HUES48 (cell line): ENCODE results near the gene ANKK1.

Experiments
- H3K27ac ChIP-seq: one replicate; pipeline ENCODE4 v1.7.0; 2013; ENCODE audit warnings: low read depth, low read length, inconsistent platforms
- H3K27me3 ChIP-seq: 2 replicates; pipeline ENCODE4 v1.6.1; 2013; ENCODE audit warnings: mild to moderate bottlenecking, low read length; ENCODE audit not compliant: control insufficient read depth, insufficient read depth
- H3K36me3 ChIP-seq: 2 replicates; pipeline ENCODE4 v1.6.1; 2013; ENCODE audit warnings: low read length; ENCODE audit not compliant: control insufficient read depth, insufficient read depth
- H3K4me1 ChIP-seq: 2 replicates; pipeline ENCODE4 v1.6.1; 2013; ENCODE audit warnings: mild to moderate bottlenecking, low read length; ENCODE audit not compliant: control insufficient read depth, insufficient read depth
- H3K4me3 ChIP-seq: 2 replicates; pipeline ENCODE4 v1.5.1; 2013; ENCODE audit warnings: mild to moderate bottlenecking, low read depth, low read length
- H3K9ac ChIP-seq: 2 replicates; pipeline ENCODE4 v1.6.1; 2013; ENCODE audit warnings: mild to moderate bottlenecking, low read depth, low read length, moderate library complexity
- H3K9me3 ChIP-seq: 2 replicates; pipeline ENCODE4 v1.6.1; 2013; ENCODE audit warnings: low read length; ENCODE audit not compliant: control insufficient read depth, insufficient read depth

Gene ANKK1, protein sequence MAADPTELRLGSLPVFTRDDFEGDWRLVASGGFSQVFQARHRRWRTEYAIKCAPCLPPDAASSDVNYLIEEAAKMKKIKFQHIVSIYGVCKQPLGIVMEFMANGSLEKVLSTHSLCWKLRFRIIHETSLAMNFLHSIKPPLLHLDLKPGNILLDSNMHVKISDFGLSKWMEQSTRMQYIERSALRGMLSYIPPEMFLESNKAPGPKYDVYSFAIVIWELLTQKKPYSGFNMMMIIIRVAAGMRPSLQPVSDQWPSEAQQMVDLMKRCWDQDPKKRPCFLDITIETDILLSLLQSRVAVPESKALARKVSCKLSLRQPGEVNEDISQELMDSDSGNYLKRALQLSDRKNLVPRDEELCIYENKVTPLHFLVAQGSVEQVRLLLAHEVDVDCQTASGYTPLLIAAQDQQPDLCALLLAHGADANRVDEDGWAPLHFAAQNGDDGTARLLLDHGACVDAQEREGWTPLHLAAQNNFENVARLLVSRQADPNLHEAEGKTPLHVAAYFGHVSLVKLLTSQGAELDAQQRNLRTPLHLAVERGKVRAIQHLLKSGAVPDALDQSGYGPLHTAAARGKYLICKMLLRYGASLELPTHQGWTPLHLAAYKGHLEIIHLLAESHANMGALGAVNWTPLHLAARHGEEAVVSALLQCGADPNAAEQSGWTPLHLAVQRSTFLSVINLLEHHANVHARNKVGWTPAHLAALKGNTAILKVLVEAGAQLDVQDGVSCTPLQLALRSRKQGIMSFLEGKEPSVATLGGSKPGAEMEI

DNA sequence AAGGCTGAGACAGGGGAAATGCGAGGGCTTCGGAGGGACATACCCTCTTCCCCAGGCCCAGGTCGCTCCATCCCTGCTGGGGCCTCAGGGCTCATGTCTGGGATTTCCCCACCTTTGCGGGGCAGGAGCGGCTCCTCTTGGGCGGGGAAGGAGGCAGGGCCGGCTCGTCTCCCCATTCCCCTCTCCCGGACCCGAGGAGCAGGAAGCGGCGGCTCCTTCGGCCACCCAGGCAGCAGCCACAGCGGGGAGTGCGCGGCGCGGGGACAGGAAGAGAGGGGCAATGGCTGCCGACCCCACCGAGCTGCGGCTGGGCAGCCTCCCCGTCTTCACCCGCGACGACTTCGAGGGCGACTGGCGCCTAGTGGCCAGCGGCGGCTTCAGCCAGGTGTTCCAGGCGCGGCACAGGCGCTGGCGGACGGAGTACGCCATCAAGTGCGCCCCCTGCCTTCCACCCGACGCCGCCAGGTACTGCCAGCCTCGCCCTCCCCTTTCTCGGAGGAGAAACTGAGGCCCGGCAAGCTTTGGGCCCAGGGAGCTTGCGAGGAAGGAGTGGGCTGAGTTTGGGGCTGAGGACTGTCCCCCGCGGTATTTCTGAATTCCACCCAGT is at the start of gene ANKK1:
ANKK1 (plus strand) TSS at position 175 of the 607 bp plus-strand sequence; CDS start at position 281, 106 bp downstream.
- H3K9me3 ChIP-seq: no peaks in the 10 kb centered on the region
- H3K27ac ChIP-seq: peak within 1 kb of the TSS; percentile 38
- no peaks in the 10 kb centered on the region for H3K36me3 ChIP-seq
- peak within 1 kb of the TSS; percentile 55 for H3K4me3 ChIP-seq
- 0 out of 2 replicates have a peak, but pooled peaks cover 3% of the 10 kb centered on the region for H3K27me3 ChIP-seq
- H3K9ac ChIP-seq: peak within 1 kb of the TSS; percentile 43
- H3K4me1 ChIP-seq: peaks cover 23% of the 10 kb centered on the region

- Histone ChIP-seq H3K9me3 (no peaks in the 10 kb centered on the region), H3K9ac (no peak overlapping the region), H3K36me3 (no peaks in the 10 kb centered on the region), H3K4me3 (no peak overlapping the region), H3K4me1 (no peaks in the 10 kb centered on the region), H3K27ac (no peak overlapping the region), H3K27me3 (no peaks in the 10 kb centered on the region)
Measured at GRCh38 chr11:113338730-113339129, 48.8 kb upstream of the ANKK1 start.

- no peaks in the 10 kb centered on the region for H3K27me3 ChIP-seq
- no peak overlapping the region for H3K4me3 ChIP-seq
- H3K4me1 ChIP-seq: no peaks in the 10 kb centered on the region
- no peaks in the 10 kb centered on the region for H3K36me3 ChIP-seq
- no peak overlapping the region for H3K9ac ChIP-seq
- no peaks in the 10 kb centered on the region for H3K9me3 ChIP-seq
- no peak overlapping the region for H3K27ac ChIP-seq
Measured at GRCh38 chr11:113339929-113340589, 47.5 kb upstream of the ANKK1 start.

GRCh38 chr11:113341388-113342165 is 46.0 kb upstream of the ANKK1 start:
- Histone ChIP-seq H3K27me3 (no peaks in the 10 kb centered on the region), H3K36me3 (no peaks in the 10 kb centered on the region)

GRCh38 chr11:113345978-113346377 is 41.6 kb upstream of the ANKK1 start:
- no peak overlapping the region for H3K9ac ChIP-seq
- no peak overlapping the region for H3K4me3 ChIP-seq
- H3K4me1 ChIP-seq: no peaks in the 10 kb centered on the region
- H3K27me3 ChIP-seq: no peaks in the 10 kb centered on the region
- no peaks in the 10 kb centered on the region for H3K36me3 ChIP-seq
- no peaks in the 10 kb centered on the region for H3K9me3 ChIP-seq
- H3K27ac ChIP-seq: no peak overlapping the region

More at GRCh38 chr11:113341388-113342165, 46.0 kb upstream of the ANKK1 start:
- no peaks in the 10 kb centered on the region for H3K4me1 ChIP-seq
- H3K4me3 ChIP-seq: no peak overlapping the region
- H3K9ac ChIP-seq: no peak overlapping the region
- no peaks in the 10 kb centered on the region for H3K9me3 ChIP-seq
- no peak overlapping the region for H3K27ac ChIP-seq

- H3K9me3 ChIP-seq: no peaks in the 10 kb centered on the region
- no peaks in the 10 kb centered on the region for H3K36me3 ChIP-seq
- H3K4me1 ChIP-seq: no peaks in the 10 kb centered on the region
- no peaks in the 10 kb centered on the region for H3K27me3 ChIP-seq
- H3K4me3 ChIP-seq: no peak overlapping the region
- no peak overlapping the region for H3K27ac ChIP-seq
- H3K9ac ChIP-seq: no peak overlapping the region
Measured at GRCh38 chr11:113349528-113349927, 38.1 kb upstream of the ANKK1 start.

DNA sequence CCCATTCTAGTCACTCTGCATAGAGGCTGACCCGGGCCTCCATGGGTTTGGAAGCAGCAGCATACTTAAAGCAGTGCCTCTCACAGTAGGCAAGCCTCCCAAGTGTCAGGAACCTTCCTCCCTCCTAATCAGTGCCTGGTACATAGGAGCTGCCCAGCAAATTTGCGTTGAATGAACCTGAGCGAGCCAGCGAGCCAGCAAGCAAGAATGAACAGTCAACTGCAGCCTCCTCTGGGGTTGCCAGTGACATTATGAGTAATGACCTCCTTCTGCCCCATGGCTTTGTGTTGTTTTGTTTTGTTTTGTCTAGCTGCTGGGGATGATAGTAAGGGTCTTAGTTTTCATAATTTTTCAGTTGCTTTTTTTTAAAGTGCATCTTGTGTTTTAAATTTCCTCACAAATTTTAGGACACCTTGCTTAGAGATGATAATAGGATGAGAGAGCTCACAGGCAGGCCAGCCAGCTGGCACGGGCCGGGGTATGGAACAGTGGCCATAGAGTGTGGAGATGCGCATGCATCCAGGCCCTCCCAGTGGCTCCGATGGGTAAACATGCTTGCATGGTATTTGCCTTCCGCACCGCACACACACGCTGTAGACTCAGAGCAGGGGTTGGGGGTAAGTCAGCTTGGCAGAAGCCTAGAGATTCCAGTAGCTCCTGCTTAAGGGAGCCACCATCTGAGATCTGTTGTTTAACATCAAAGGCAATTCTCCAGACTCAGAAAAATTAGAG is 37.1 kb upstream of the ANKK1 start:
- no peak overlapping the region for H3K9ac ChIP-seq
- no peaks in the 10 kb centered on the region for H3K9me3 ChIP-seq
- no peaks in the 10 kb centered on the region for H3K36me3 ChIP-seq
- H3K4me1 ChIP-seq: no peaks in the 10 kb centered on the region
- H3K27me3 ChIP-seq: no peaks in the 10 kb centered on the region
- no peak overlapping the region for H3K27ac ChIP-seq
- no peak overlapping the region for H3K4me3 ChIP-seq

DNA sequence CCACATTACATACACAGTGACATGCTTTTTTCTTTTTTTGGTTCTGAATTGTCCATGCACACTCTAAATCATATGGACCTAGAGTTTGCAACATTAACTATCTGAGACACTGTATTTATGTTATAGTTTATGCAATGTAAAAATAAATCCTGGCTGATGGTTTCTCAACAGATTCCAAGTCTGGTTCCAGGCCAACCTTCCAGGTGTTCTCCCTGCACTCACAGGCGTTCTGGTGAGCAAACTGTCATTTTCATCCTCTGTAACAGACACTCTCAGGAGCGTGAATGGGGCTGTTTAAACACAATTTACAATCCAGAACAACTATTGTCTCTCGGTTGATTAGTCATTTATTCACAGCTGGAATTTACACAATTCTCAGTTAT is 36.5 kb upstream of the ANKK1 start:
- Histone ChIP-seq H3K4me3 (no peak overlapping the region), H3K27me3 (no peaks in the 10 kb centered on the region), H3K9ac (no peak overlapping the region), H3K27ac (no peak overlapping the region), H3K36me3 (no peaks in the 10 kb centered on the region), H3K4me1 (no peaks in the 10 kb centered on the region), H3K9me3 (no peaks in the 10 kb centered on the region)

DNA sequence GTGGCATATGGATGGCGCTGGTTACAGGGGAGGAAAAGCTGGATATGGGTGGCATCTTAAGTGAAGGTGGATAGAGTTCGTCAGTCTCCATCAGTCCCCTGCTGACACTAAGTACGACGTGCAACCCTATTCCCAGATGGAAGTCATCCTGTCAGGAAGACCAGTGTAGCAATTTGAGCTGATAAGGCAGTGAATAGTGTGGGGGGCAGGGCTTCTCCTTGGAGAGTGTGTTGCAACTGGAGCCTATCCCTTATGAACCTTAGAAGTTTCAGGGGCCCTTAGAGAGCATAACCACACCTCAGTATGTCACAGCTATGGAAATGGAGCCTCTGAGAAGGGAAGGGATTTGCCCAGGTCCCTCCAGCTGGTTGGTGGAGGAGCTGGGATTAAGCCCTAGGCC is 36.1 kb upstream of the ANKK1 start:
- no peaks in the 10 kb centered on the region for H3K27me3 ChIP-seq
- no peaks in the 10 kb centered on the region for H3K9me3 ChIP-seq
- H3K4me3 ChIP-seq: no peak overlapping the region
- H3K9ac ChIP-seq: no peak overlapping the region
- H3K27ac ChIP-seq: no peak overlapping the region
- no peaks in the 10 kb centered on the region for H3K4me1 ChIP-seq
- H3K36me3 ChIP-seq: no peaks in the 10 kb centered on the region

- Histone ChIP-seq H3K36me3 (no peaks in the 10 kb centered on the region), H3K9ac (no peak overlapping the region), H3K9me3 (no peaks in the 10 kb centered on the region), H3K27ac (no peak overlapping the region), H3K27me3 (no peaks in the 10 kb centered on the region), H3K4me3 (no peak overlapping the region), H3K4me1 (no peaks in the 10 kb centered on the region)
Measured at GRCh38 chr11:113356203-113356602, 31.4 kb upstream of the ANKK1 start.
